Measurements from ENCODE around the gene IQGAP1. TPM values are rescaled to one million over a fixed set of nuclear protein-coding genes. Genes with fewer than 3 reads are reported as not detected.

IQGAP1 gene
- total and polyA plus RNA-seq, 9 of the 15 experiments (the other 6 are each of a cell fraction or from before 2014, with no cell fraction given), result 37.6 to 143 (median 77.7) TPM

- no peak overlapping the region for H3K4me3 ChIP-seq
- ATAC-seq (no peak), DNase-seq (ENCODE audit: extremely low read depth in 1 of 4, low spot score in 3 of 4) (no peak), FAIRE-seq (no peak)
- H3K9ac ChIP-seq (ENCODE audit: insufficient read depth in 1 of 2, low read depth in 2 of 2, low read length in 2 of 2), result no peak overlapping the region
- H3K27me3 ChIP-seq (ENCODE audit: control insufficient read depth in 2 of 2, insufficient read depth in 2 of 2, low read length in 2 of 2), result no peaks in the 10 kb centered on the region
- H3K9me3 ChIP-seq (replicated peaks; ENCODE audit: control insufficient read depth, insufficient read depth, low read depth, low read length), result no peaks in the 10 kb centered on the region
- peaks cover 0 to 20% of the 10 kb centered on the region in 2 experiments; a peak in 2 of 5 replicates for H3K4me1 ChIP-seq (replicated peaks in 1 of 2; ENCODE audit: control insufficient read depth in 2 of 2, insufficient read depth in 2 of 2, low read length in 2 of 2)
- H3K79me2 ChIP-seq (ENCODE audit: control insufficient read depth, insufficient read depth, low read length), result peaks cover 57% of the 10 kb centered on the region
- ChIA-PET POLR2A (no interaction called here), CTCF (ENCODE audit: low intra/inter-chr PET ratio) (no interaction called here)
- TF ChIP-seq TAF15 (IDR thresholded peaks at IDR 0.05; ENCODE audit: low read depth, low read length), result no peak
- no peak for TF ChIP-seq USF1 (CRISPR knock-in tag; IDR thresholded peaks at IDR 0.05)
- TF ChIP-seq RUNX1 (IDR thresholded peaks at IDR 0.05; ENCODE audit: low read depth), result no peak
- TF ChIP-seq ZBED1 (IDR thresholded peaks at IDR 0.05), result no peak
- no peak for TF ChIP-seq ARHGAP35 (IDR thresholded peaks at IDR 0.05; ENCODE audit: partially characterized antibody)
- no peak for TF ChIP-seq NFIC (IDR thresholded peaks at IDR 0.05)
- no peak for TF ChIP-seq PCBP1 (IDR thresholded peaks at IDR 0.05; ENCODE audit: low read depth, low read length, poor library complexity, severe bottlenecking)
- TF ChIP-seq MCM5 (IDR thresholded peaks at IDR 0.05; ENCODE audit: low read depth), result no peak
- no TSS peak for BruUV-seq (replicated peaks)
- no peaks in the 10 kb centered on the region for H3K9me1 ChIP-seq (ENCODE audit: control insufficient read depth, insufficient read depth, low read length)
- in situ Hi-C loops (cut with MboI) (no loop called here), intact Hi-C loops (cut with micrococcal nuclease) (no loop called here)
- H3K36me3 ChIP-seq (ENCODE audit: control insufficient read depth, insufficient read depth, low read length), result peaks cover 11% of the 10 kb centered on the region; the same call in 1 of the 3 replicates
- H2AFZ ChIP-seq (ENCODE audit: low read depth, low read length), result no peak overlapping the region
- no peak overlapping the region for H3K4me2 ChIP-seq (ENCODE audit: insufficient read depth, low read length)
- WGBS (ENCODE audit: insufficient coverage, low coverage, missing lambda C conversion rate), result 59% methylated on average over 2 of the region's 4 CpGs
- no peaks in the 10 kb centered on the region for H4K20me1 ChIP-seq (replicated peaks; ENCODE audit: control insufficient read depth, insufficient read depth, low read length)
- no peak overlapping the region for H3K27ac ChIP-seq (ENCODE audit: extremely low read depth, low read depth, low read length)
These were observed 8.3 kb downstream of the IQGAP1 start for GRCh38 chr15:90396321-90396720.
